Erythroblast (primary cell): ENCODE measurements around the gene AP2A2.

Experiments
- GATA1 ChIP-seq: IDR thresholded peaks from 2 replicates; pipeline ENCODE4 v1.6.1; 2011; ENCODE audit warnings: low read depth, mild to moderate bottlenecking, control low read depth, low read length, moderate library complexity
- POLR2A ChIP-seq: IDR thresholded peaks from 2 replicates; pipeline ENCODE4 v1.6.1; 2011; ENCODE audit warnings: mild to moderate bottlenecking, low read length

GRCh38 chr11:1054143-1055108 is 128.8 kb downstream of the AP2A2 start:
- TF ChIP-seq POLR2A (no peak), GATA1 (no peak)
